ENCODE results near the gene IP6K1. TPM values are rescaled to one million over a fixed set of nuclear protein-coding genes. Genes with fewer than 3 reads are reported as not detected.

The IP6K1 gene
- polyA plus RNA-seq, 4 donors = 14.8 to 27.1 (median 18.2) TPM

- H3K4me1 ChIP-seq (ENCODE audit: control insufficient read depth in 3 of 3, insufficient read depth in 2 of 3, low read depth in 1 of 3, low read length in 2 of 3) = peaks cover 0 to 34% (median 0%) of the 10 kb centered on the region in 3 donors
- DNase-seq = no peak
- WGBS, 3 donors = 83 to 87% (median 84%) methylated on average over 26 of the region's 26 CpGs
- no peaks in the 10 kb centered on the region for H3K9me3 ChIP-seq (ENCODE audit: control insufficient read depth in 2 of 2, insufficient read depth in 1 of 2, low read depth in 1 of 2, low read length in 1 of 2)
- H3K4me3 ChIP-seq (ENCODE audit: low read depth in 1 of 3, low read length in 3 of 3) = no peak overlapping the region
- FAIRE-seq = no peak
- peaks cover 0 to 68% (median 4%) of the 10 kb centered on the region in 3 donors for H3K36me3 ChIP-seq (ENCODE audit: control insufficient read depth in 3 of 3, insufficient read depth in 2 of 3, low read depth in 1 of 3, low read length in 3 of 3)
- no peaks in the 10 kb centered on the region for H3K27me3 ChIP-seq (ENCODE audit: control insufficient read depth in 3 of 3, insufficient read depth in 3 of 3, low read length in 3 of 3)
- peak overlapping the region in 1 of 3 donors; percentile 99 for H3K27ac ChIP-seq (ENCODE audit: low read depth in 1 of 3, low read length in 2 of 3)
Observed at GRCh38 chr3:49721896-49722781, 64.2 kb downstream of the IP6K1 start.

- DNase-seq = no peak
- peaks cover 0 to 34% (median 0%) of the 10 kb centered on the region in 3 donors for H3K4me1 ChIP-seq (ENCODE audit: control insufficient read depth in 3 of 3, insufficient read depth in 2 of 3, low read depth in 1 of 3, low read length in 2 of 3)
- H3K27me3 ChIP-seq (ENCODE audit: control insufficient read depth in 3 of 3, insufficient read depth in 3 of 3, low read length in 3 of 3) = no peaks in the 10 kb centered on the region
- H3K9me3 ChIP-seq (ENCODE audit: control insufficient read depth in 2 of 2, insufficient read depth in 1 of 2, low read depth in 1 of 2, low read length in 1 of 2) = no peaks in the 10 kb centered on the region
- 72 to 85% (median 78%) methylated on average over 9 of the region's 9 CpGs for WGBS, 3 donors
- peaks cover 0 to 68% (median 2%) of the 10 kb centered on the region in 3 donors for H3K36me3 ChIP-seq (ENCODE audit: control insufficient read depth in 3 of 3, insufficient read depth in 2 of 3, low read depth in 1 of 3, low read length in 3 of 3)
- no peak overlapping the region for H3K4me3 ChIP-seq (ENCODE audit: low read depth in 1 of 3, low read length in 3 of 3)
- H3K27ac ChIP-seq (ENCODE audit: low read depth in 1 of 3, low read length in 2 of 3) = no peak overlapping the region
- FAIRE-seq = no peak
Observed at GRCh38 chr3:49721596-49721895, 64.8 kb downstream of the IP6K1 start.

GRCh38 chr3:49720855-49721595, 65.3 kb downstream of the IP6K1 start:
- WGBS, 3 donors = 42 to 67% (median 51%) methylated on average over 4 of the region's 4 CpGs
- no peak overlapping the region for H3K4me3 ChIP-seq (ENCODE audit: low read depth in 1 of 3, low read length in 3 of 3)
- no peaks in the 10 kb centered on the region for H3K9me3 ChIP-seq (ENCODE audit: control insufficient read depth in 2 of 2, insufficient read depth in 1 of 2, low read depth in 1 of 2, low read length in 1 of 2)
- H3K36me3 ChIP-seq (ENCODE audit: control insufficient read depth in 3 of 3, insufficient read depth in 2 of 3, low read depth in 1 of 3, low read length in 3 of 3) = peaks cover 0 to 68% (median 0%) of the 10 kb centered on the region in 3 donors
- no peak overlapping the region for H3K27ac ChIP-seq (ENCODE audit: low read depth in 1 of 3, low read length in 2 of 3)
- no peak for FAIRE-seq
- peaks cover 0 to 34% (median 0%) of the 10 kb centered on the region in 3 donors for H3K4me1 ChIP-seq (ENCODE audit: control insufficient read depth in 3 of 3, insufficient read depth in 2 of 3, low read depth in 1 of 3, low read length in 2 of 3)
- no peaks in the 10 kb centered on the region for H3K27me3 ChIP-seq (ENCODE audit: control insufficient read depth in 3 of 3, insufficient read depth in 3 of 3, low read length in 3 of 3)
- peak in 1 of 2 donors; percentile 43 for DNase-seq

GRCh38 chr3:49719214-49719884, 67.0 kb downstream of the IP6K1 start, which contains the start of gene AMIGO3:
Gene AMIGO3 (minus strand): TSS chr3:49719684. CDS start chr3:49719465, 219 bp downstream.
- Histone ChIP-seq H3K27me3 (ENCODE audit: control insufficient read depth in 3 of 3, insufficient read depth in 3 of 3, low read length in 3 of 3) (no peaks in the 10 kb centered on the region), H3K4me1 (ENCODE audit: control insufficient read depth in 3 of 3, insufficient read depth in 2 of 3, low read depth in 1 of 3, low read length in 2 of 3) (peaks cover 0 to 24% (median 0%) of the 10 kb centered on the region in 3 donors), H3K4me3 (ENCODE audit: low read depth in 1 of 3, low read length in 3 of 3) (peak within 1 kb of the TSS in 2 of 3 donors; percentile 42 to 47), H3K36me3 (ENCODE audit: control insufficient read depth in 3 of 3, insufficient read depth in 2 of 3, low read depth in 1 of 3, low read length in 3 of 3) (peaks cover 0 to 73% (median 0%) of the 10 kb centered on the region in 3 donors), H3K27ac (ENCODE audit: low read depth in 1 of 3, low read length in 2 of 3) (peak within 1 kb of the TSS in 2 of 3 donors; percentile 48 to 77), H3K9me3 (ENCODE audit: control insufficient read depth in 2 of 2, insufficient read depth in 1 of 2, low read depth in 1 of 2, low read length in 1 of 2) (no peaks in the 10 kb centered on the region)
- WGBS, 3 donors = 0 to 2% (median 1%) methylated on average over 47 to 50 of the region's 50 CpGs
- DNase-seq (peak; percentile 95 to 96), FAIRE-seq (no peak)

- Histone ChIP-seq H3K4me1 (ENCODE audit: control insufficient read depth in 3 of 3, insufficient read depth in 2 of 3, low read depth in 1 of 3, low read length in 2 of 3) (peaks cover 0 to 23% (median 0%) of the 10 kb centered on the region in 3 donors), H3K27ac (ENCODE audit: low read depth in 1 of 3, low read length in 2 of 3) (peak overlapping the region in 1 of 3 donors; percentile 77), H3K9me3 (ENCODE audit: control insufficient read depth in 2 of 2, insufficient read depth in 1 of 2, low read depth in 1 of 2, low read length in 1 of 2) (no peaks in the 10 kb centered on the region), H3K4me3 (ENCODE audit: low read depth in 1 of 3, low read length in 3 of 3) (peak overlapping the region in 2 of 3 donors; percentile 42 to 47), H3K36me3 (ENCODE audit: control insufficient read depth in 3 of 3, insufficient read depth in 2 of 3, low read depth in 1 of 3, low read length in 3 of 3) (peaks cover 0 to 78% (median 0%) of the 10 kb centered on the region in 3 donors), H3K27me3 (ENCODE audit: control insufficient read depth in 3 of 3, insufficient read depth in 3 of 3, low read length in 3 of 3) (no peaks in the 10 kb centered on the region)
- FAIRE-seq (no peak), DNase-seq (no peak)
- 5 to 10% (median 7%) methylated on average over 33 of the region's 33 CpGs for WGBS, 3 donors
Observed at GRCh38 chr3:49718858-49719213, 67.5 kb downstream of the IP6K1 start.

- Histone ChIP-seq H3K27ac (ENCODE audit: low read depth in 1 of 3, low read length in 2 of 3) (no peak overlapping the region), H3K4me3 (ENCODE audit: low read depth in 1 of 3, low read length in 3 of 3) (peak overlapping the region in 1 of 3 donors; percentile 47), H3K9me3 (ENCODE audit: control insufficient read depth in 2 of 2, insufficient read depth in 1 of 2, low read depth in 1 of 2, low read length in 1 of 2) (no peaks in the 10 kb centered on the region), H3K27me3 (ENCODE audit: control insufficient read depth in 3 of 3, insufficient read depth in 3 of 3, low read length in 3 of 3) (no peaks in the 10 kb centered on the region), H3K36me3 (ENCODE audit: control insufficient read depth in 3 of 3, insufficient read depth in 2 of 3, low read depth in 1 of 3, low read length in 3 of 3) (peaks cover 0 to 84% (median 0%) of the 10 kb centered on the region in 3 donors), H3K4me1 (ENCODE audit: control insufficient read depth in 3 of 3, insufficient read depth in 2 of 3, low read depth in 1 of 3, low read length in 2 of 3) (peaks cover 0 to 23% (median 0%) of the 10 kb centered on the region in 3 donors)
- WGBS, 3 donors = 63 to 80% (median 68%) methylated on average over 73 to 75 of the region's 75 CpGs
- no peak for DNase-seq
- FAIRE-seq = no peak
Observed at GRCh38 chr3:49717959-49718857, 68.1 kb downstream of the IP6K1 start.

DNA sequence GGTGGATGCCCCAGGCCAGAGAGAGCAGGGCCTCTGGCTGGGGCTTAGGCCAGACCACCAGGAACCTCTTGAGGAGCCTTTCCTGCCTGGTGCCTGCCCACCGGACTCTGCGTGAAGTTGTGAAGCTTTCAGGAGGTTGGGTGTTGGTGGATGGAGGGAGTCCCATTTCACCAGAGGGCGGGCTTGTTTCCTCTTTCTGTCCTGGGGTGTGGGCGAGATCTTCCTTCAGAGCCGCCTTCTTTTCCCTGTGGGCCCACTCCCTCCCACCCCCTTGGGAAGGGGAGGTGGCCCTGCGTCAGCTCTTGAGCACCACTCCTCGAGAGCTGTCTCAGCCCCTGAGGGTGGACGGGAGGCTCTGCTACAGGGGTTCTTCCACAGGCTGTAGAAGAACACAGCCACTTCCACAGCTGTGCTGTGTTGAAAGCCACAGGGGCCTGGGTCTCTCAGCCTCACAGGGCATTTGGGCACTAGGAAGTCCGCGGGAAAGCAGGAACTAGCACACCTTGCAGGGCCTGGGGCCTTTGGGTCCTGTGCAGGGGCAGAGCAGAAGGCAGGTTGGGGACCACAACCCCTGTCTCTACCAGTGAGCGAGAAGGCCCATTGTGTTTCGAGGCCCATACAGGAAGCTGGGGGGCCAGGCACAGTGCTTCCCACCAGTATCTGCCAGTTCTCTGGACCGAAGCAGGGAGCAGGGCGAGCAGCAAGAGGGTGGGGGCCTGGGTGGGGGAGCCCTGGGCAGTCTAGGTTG, 69.0 kb downstream of the IP6K1 start:
- Histone ChIP-seq H3K27me3 (ENCODE audit: control insufficient read depth in 3 of 3, insufficient read depth in 3 of 3, low read length in 3 of 3) (no peaks in the 10 kb centered on the region), H3K9me3 (ENCODE audit: control insufficient read depth in 2 of 2, insufficient read depth in 1 of 2, low read depth in 1 of 2, low read length in 1 of 2) (no peaks in the 10 kb centered on the region), H3K36me3 (ENCODE audit: control insufficient read depth in 3 of 3, insufficient read depth in 2 of 3, low read depth in 1 of 3, low read length in 3 of 3) (peaks cover 0 to 84% (median 0%) of the 10 kb centered on the region in 3 donors), H3K4me3 (ENCODE audit: low read depth in 1 of 3, low read length in 3 of 3) (no peak overlapping the region), H3K27ac (ENCODE audit: low read depth in 1 of 3, low read length in 2 of 3) (no peak overlapping the region), H3K4me1 (ENCODE audit: control insufficient read depth in 3 of 3, insufficient read depth in 2 of 3, low read depth in 1 of 3, low read length in 2 of 3) (peaks cover 0 to 18% (median 0%) of the 10 kb centered on the region in 3 donors)
- WGBS, 3 donors = 89 to 94% (median 93%) methylated on average over 11 to 14 of the region's 14 CpGs
- no peak for DNase-seq
- no peak for FAIRE-seq

All from small intestine (tissue), 7 donors.